CD14-positive monocyte (primary cell): Measurements from ENCODE around the gene TGM1. TPM values are rescaled to one million over a fixed set of nuclear protein-coding genes. Genes with fewer than 3 reads are reported as not detected.
A peak's percentile ranks its signal among the peaks of the same experiment; 100 is the strongest.

ENCODE experiments used
- DNase-seq, 3 donors: peaks; one replicate each; pipeline ENCODE4 v3.0.0-alpha.2; 2011 to 2022
- H2AFZ ChIP-seq: 2 replicates; pipeline ENCODE4 v1.6.0; 2012; ENCODE audit warnings: mild to moderate bottlenecking, low read depth, low read length, inconsistent platforms; ENCODE audit not compliant: insufficient read depth, poor library complexity, severe bottlenecking
- H3K27ac ChIP-seq, 2 donors: 1 replicate in 1 of 2; 2 replicates in 1 of 2; pipeline ENCODE4 v1.5.1; 2012 to 2013; ENCODE audit warnings: low read length in 2 of 2, control low read depth in 1 of 2, inconsistent platforms in 1 of 2, low read depth in 1 of 2, mild to moderate bottlenecking in 1 of 2
- H3K27me3 ChIP-seq, 2 donors: one replicate each; pipeline versions ENCODE4 v1.6.0 to v1.6.1; 2011 to 2013; ENCODE audit warnings: low read length in 2 of 2; ENCODE audit not compliant: control insufficient read depth in 2 of 2, insufficient read depth in 2 of 2
- H3K36me3 ChIP-seq, 2 donors: replicated peaks in 1 of 2; 1 replicate in 1 of 2; 2 replicates in 1 of 2; pipeline versions ENCODE4 v1.5.1 to v1.6.1; 2012 to 2013; ENCODE audit warnings: low read length in 2 of 2, control low read depth in 1 of 2, inconsistent platforms in 1 of 2, mild to moderate bottlenecking in 1 of 2; ENCODE audit not compliant: insufficient read depth in 2 of 2, control insufficient read depth in 1 of 2
- H3K4me1 ChIP-seq, 2 donors: 1 replicate in 1 of 2; 2 replicates in 1 of 2; pipeline versions ENCODE4 v1.5.1 to v1.6.1; 2012 to 2013; ENCODE audit warnings: low read length in 2 of 2, control low read depth in 1 of 2, inconsistent platforms in 1 of 2, mild to moderate bottlenecking in 1 of 2, moderate library complexity in 1 of 2; ENCODE audit not compliant: insufficient read depth in 2 of 2, control insufficient read depth in 1 of 2
- H3K4me2 ChIP-seq: replicated peaks from 2 replicates; pipeline ENCODE3; 2012; ENCODE audit warnings: low read length, moderate library complexity, mild to moderate bottlenecking; ENCODE audit not compliant: poor library complexity, severe bottlenecking; ENCODE audit errors: extremely low read depth
- H3K4me3 ChIP-seq, 3 experiments: fragments of 200-600 bp in 1 of 3; sonication (generic) in 1 of 3; replicated peaks in 1 of 3; 1 replicate in 2 of 3; 2 replicates in 1 of 3; pipeline ENCODE4 v1.5.1; 2011 to 2013; ENCODE audit warnings: low read length in 3 of 3, mild to moderate bottlenecking in 3 of 3, control low read depth in 2 of 3, low read depth in 2 of 3, inconsistent platforms in 1 of 3, moderate library complexity in 1 of 3
- H3K79me2 ChIP-seq: 2 replicates; pipeline ENCODE4 v1.6.0; 2012; ENCODE audit warnings: mild to moderate bottlenecking, control low read depth, inconsistent platforms, low read length, moderate library complexity; ENCODE audit not compliant: insufficient read depth
- H3K9ac ChIP-seq: 2 replicates; pipeline ENCODE4 v1.6.0; 2017; ENCODE audit warnings: low read length, mild to moderate bottlenecking; ENCODE audit not compliant: insufficient read depth, poor library complexity, severe bottlenecking
- H3K9me3 ChIP-seq, 2 donors: replicated peaks in 1 of 2; 1 replicate in 1 of 2; 2 replicates in 1 of 2; pipeline versions ENCODE4 v1.5.1 to v1.6.1; 2012 to 2013; ENCODE audit warnings: low read length in 2 of 2, control low read depth in 1 of 2; ENCODE audit not compliant: control insufficient read depth in 1 of 2, insufficient read depth in 1 of 2
- H4K20me1 ChIP-seq: 2 replicates; pipeline ENCODE4 v1.6.0; 2012; ENCODE audit warnings: mild to moderate bottlenecking, low read length, control low read depth, moderate library complexity; ENCODE audit not compliant: insufficient read depth
- H3K27ac Mint-ChIP-seq, 7 donors: one replicate each; pipeline ENCODE4 v1.8.0; 2020; ENCODE audit warnings: mild to moderate bottlenecking in 7 of 7, mixed read lengths in 7 of 7, moderate library complexity in 6 of 7, inconsistent platforms in 2 of 7
- H3K27me3 Mint-ChIP-seq, 3 donors: one replicate each; pipeline ENCODE4 v1.8.0; 2021 to 2022; ENCODE audit warnings: low read depth in 3 of 3, mild to moderate bottlenecking in 3 of 3, mixed read lengths in 3 of 3, moderate library complexity in 3 of 3, inconsistent platforms in 1 of 3
- H3K36me3 Mint-ChIP-seq, 2 donors: one replicate each; pipeline ENCODE4 v1.8.0; 2020; ENCODE audit warnings: mixed read lengths in 2 of 2, inconsistent platforms in 1 of 2, mild to moderate bottlenecking in 1 of 2
- H3K4me1 Mint-ChIP-seq: one replicate; pipeline ENCODE4 v1.8.0; 2020; ENCODE audit warnings: mild to moderate bottlenecking, mixed read lengths
- H3K4me3 Mint-ChIP-seq, 2 donors: one replicate each; pipeline ENCODE4 v1.8.0; 2020; ENCODE audit warnings: mild to moderate bottlenecking in 2 of 2, mixed read lengths in 2 of 2, moderate library complexity in 1 of 2
- H3K9me3 Mint-ChIP-seq, 7 donors: one replicate each; pipeline ENCODE4 v1.8.0; 2020 to 2022; ENCODE audit warnings: mixed read lengths in 7 of 7, mild to moderate bottlenecking in 6 of 7, moderate library complexity in 6 of 7, inconsistent platforms in 2 of 7
- WGBS: methylation state at CpG from one replicate; pipeline ENCODE4 v1.1.5; 2013; ENCODE audit warnings: missing lambda C conversion rate; ENCODE audit not compliant: insufficient coverage; 5-methylcytosine and 5-hydroxymethylcytosine counted together
- intact Hi-C, 2 donors: fragments of 100-400 bp; cut with micrococcal nuclease; formaldehyde crosslinking; loops; one replicate each; pipeline versions ENCODE4 v1.15.0 to v1.15.1; 2023
- polyA plus RNA-seq, 3 donors: library from polyadenylated mRNA; depleted of rRNA in 1 of 3; unstranded in 2 of 3; stranded (reverse) in 1 of 3; fragments of 300-500 nt in 2 of 3; fragments of >200 nt in 1 of 3; fragmentation: Illumina TruSeq in 2 of 3; gene quantifications; 1 replicate in 2 of 3; 2 replicates in 1 of 3; pipeline ENCODE4 v1.2.3, GENCODE V29; 2012 to 2021
- TF ChIP-seq, protein P1 (sequence below): fragments of 200-600 bp; IDR thresholded peaks from one replicate; pipeline ENCODE4 v1.8.0; 2022; ENCODE audit warnings: antibody characterized with exemption, mild to moderate bottlenecking

Gene TGM1
- polyA plus RNA-seq, 3 donors = 7.8 TPM; not detected in 2

- peak within 1 kb of the TSS; percentile 68 to 91 (median 77) for H3K4me3 ChIP-seq
- H3K27me3 Mint-ChIP-seq = no peaks in the 10 kb centered on the region
- 3% methylated on average over 30 of the region's 38 CpGs for WGBS
- H3K36me3 Mint-ChIP-seq = peaks cover 41% of the 10 kb centered on the region in 2 donors
- peaks cover 25 to 45% of the 10 kb centered on the region in 2 donors for H3K36me3 ChIP-seq
- H3K27me3 ChIP-seq = no peaks in the 10 kb centered on the region
- peak within 1 kb of the TSS; percentile 70 for H3K9ac ChIP-seq
- peaks cover 77% of the 10 kb centered on the region for H3K79me2 ChIP-seq
- peaks cover 26 to 42% of the 10 kb centered on the region in 2 donors for H3K4me1 ChIP-seq
- H4K20me1 ChIP-seq = peaks cover 50% of the 10 kb centered on the region
- peak within 1 kb of the TSS; percentile 90 for H2AFZ ChIP-seq
- peaks cover 45% of the 10 kb centered on the region for H3K4me1 Mint-ChIP-seq
- H3K9me3 Mint-ChIP-seq = no peaks in the 10 kb centered on the region
- TF ChIP-seq, protein P1, sequence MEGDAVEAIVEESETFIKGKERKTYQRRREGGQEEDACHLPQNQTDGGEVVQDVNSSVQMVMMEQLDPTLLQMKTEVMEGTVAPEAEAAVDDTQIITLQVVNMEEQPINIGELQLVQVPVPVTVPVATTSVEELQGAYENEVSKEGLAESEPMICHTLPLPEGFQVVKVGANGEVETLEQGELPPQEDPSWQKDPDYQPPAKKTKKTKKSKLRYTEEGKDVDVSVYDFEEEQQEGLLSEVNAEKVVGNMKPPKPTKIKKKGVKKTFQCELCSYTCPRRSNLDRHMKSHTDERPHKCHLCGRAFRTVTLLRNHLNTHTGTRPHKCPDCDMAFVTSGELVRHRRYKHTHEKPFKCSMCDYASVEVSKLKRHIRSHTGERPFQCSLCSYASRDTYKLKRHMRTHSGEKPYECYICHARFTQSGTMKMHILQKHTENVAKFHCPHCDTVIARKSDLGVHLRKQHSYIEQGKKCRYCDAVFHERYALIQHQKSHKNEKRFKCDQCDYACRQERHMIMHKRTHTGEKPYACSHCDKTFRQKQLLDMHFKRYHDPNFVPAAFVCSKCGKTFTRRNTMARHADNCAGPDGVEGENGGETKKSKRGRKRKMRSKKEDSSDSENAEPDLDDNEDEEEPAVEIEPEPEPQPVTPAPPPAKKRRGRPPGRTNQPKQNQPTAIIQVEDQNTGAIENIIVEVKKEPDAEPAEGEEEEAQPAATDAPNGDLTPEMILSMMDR = no peak
- intact Hi-C loops = loop anchor here (1.0 to 10.0 kb wide), 6 partner anchors 8 to 209 kb away; partner anchors contain the start of genes TM9SF1 (in 2 of the 2), FITM1 (in 1 of the 2), LTB4R (in 1 of the 2) and LTB4R2 (in 1 of the 2)
- DNase-seq = peak in 2 of 3 donors; percentile 82 to 86
- H3K4me3 Mint-ChIP-seq = peak within 1 kb of the TSS; percentile 93 to 98
- peak within 1 kb of the TSS; percentile 88 to 91 for H3K27ac ChIP-seq
- peak within 1 kb of the TSS; percentile 92 to 98 (median 97) for H3K27ac Mint-ChIP-seq
- H3K4me2 ChIP-seq = peak within 1 kb of the TSS; percentile 81
- no peaks in the 10 kb centered on the region for H3K9me3 ChIP-seq
Observed at GRCh38 chr14:24232645-24233537, 30.1 kb downstream of the TGM1 start, which contains the start of gene GMPR2. GMPR2 (plus strand) TSS chr14:24232929; CDS start chr14:24233254, 325 bp downstream.

DNA sequence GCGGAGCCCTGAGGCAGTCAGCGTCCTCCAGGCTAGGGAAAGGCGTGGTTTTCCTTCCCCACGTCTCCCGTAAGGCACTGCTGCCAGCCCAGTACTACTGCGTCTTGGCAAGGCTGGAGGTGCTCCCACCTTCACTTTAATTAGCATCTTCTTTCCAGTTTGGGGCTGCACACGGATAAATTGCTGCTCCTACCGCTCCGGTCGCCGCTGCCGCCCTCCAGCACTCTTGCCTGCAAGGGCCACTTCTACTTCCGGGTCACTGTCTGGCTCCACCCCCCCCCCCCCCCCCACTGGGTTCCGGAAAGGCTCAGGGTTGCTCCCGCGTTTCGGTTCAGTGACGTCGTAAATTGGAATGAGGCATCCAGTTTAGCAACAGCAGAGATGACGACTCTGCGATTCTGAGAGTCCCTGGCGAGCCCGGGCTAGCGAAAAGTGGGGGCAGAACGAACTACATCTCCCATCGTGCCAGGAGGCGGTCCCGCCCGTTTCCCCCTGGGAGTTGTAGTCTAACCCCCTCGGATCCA lies 30.8 kb downstream of the TGM1 start, which contains the start of gene NEDD8:
NEDD8 (minus strand) TSS at position 247 of the 524 bp plus-strand sequence; CDS start at position 147, 100 bp downstream.
- Histone ChIP-seq H3K27me3 (no peaks in the 10 kb centered on the region), H3K4me1 (peaks cover 26 to 42% of the 10 kb centered on the region in 2 donors), H4K20me1 (peaks cover 43% of the 10 kb centered on the region), H3K36me3 (peaks cover 23 to 45% of the 10 kb centered on the region in 2 donors), H3K79me2 (peaks cover 79% of the 10 kb centered on the region), H3K9ac (peak within 1 kb of the TSS; percentile 70), H3K4me2 (peak within 1 kb of the TSS; percentile 81), H3K27ac (peak within 1 kb of the TSS; percentile 88 to 91), H3K9me3 (no peaks in the 10 kb centered on the region), H2AFZ (peak within 1 kb of the TSS; percentile 90), H3K4me3 (peak within 1 kb of the TSS; percentile 68 to 91 (median 77))
- DNase-seq = peak; percentile 94 to 97 (median 96)
- Mint-ChIP-seq H3K9me3 (no peaks in the 10 kb centered on the region), H3K27me3 (no peaks in the 10 kb centered on the region), H3K4me1 (peaks cover 41% of the 10 kb centered on the region), H3K36me3 (peaks cover 37 to 40% of the 10 kb centered on the region in 2 donors), H3K27ac (peak within 1 kb of the TSS; percentile 92 to 98 (median 97)), H3K4me3 (peak within 1 kb of the TSS; percentile 93 to 98)
- intact Hi-C loops = loop anchor here (1.0 to 10.0 kb wide), 5 partner anchors 10 to 210 kb away; partner anchors contain the start of genes TM9SF1 (in 2 of the 2), FITM1 (in 1 of the 2), LTB4R (in 1 of the 2) and LTB4R2 (in 1 of the 2)
- WGBS = 0% methylated on average over 25 of the region's 30 CpGs
- TF ChIP-seq, protein P1 = no peak
